HG03280 (cell line): ENCODE results near the gene PTGR3.

Source experiments
- ATAC-seq: cut with Tn5 transposase; IDR thresholded peaks from one replicate; pipeline ENCODE4 v1.9.1; 2021; ENCODE audit warnings: mild to moderate bottlenecking, moderate library complexity; ENCODE audit not compliant: unreplicated experiment

PTGR3 gene

GRCh38 chr18:75209129-75209950 is at the start of gene PTGR3:
PTGR3 (minus strand) TSS chr18:75209139; CDS start chr18:75209058, 81 bp downstream.
- peak; percentile 42 for ATAC-seq

GRCh38 chr18:75257605-75258004 is 48.7 kb upstream of the PTGR3 start:
- ATAC-seq, result no peak

GRCh38 chr18:75256376-75256775 is 47.4 kb upstream of the PTGR3 start:
- ATAC-seq, result no peak

GRCh38 chr18:75255094-75255493 is 46.2 kb upstream of the PTGR3 start:
- no peak for ATAC-seq

- ATAC-seq, result no peak
Observed at GRCh38 chr18:75253784-75254183, 44.8 kb upstream of the PTGR3 start.

- ATAC-seq, result no peak
Observed at GRCh38 chr18:75253043-75253442, 44.1 kb upstream of the PTGR3 start.

GRCh38 chr18:75252136-75252535 is 43.2 kb upstream of the PTGR3 start:
- ATAC-seq, result no peak

- ATAC-seq, result no peak
Observed at GRCh38 chr18:75251466-75251865, 42.5 kb upstream of the PTGR3 start.

- ATAC-seq, result no peak
Observed at GRCh38 chr18:75250471-75250821, 41.5 kb upstream of the PTGR3 start.

- ATAC-seq, result no peak
Observed at GRCh38 chr18:75249672-75250470, 40.9 kb upstream of the PTGR3 start.

- no peak for ATAC-seq
Observed at GRCh38 chr18:75249175-75249518, 40.2 kb upstream of the PTGR3 start.

GRCh38 chr18:75248426-75249174 is 39.7 kb upstream of the PTGR3 start:
- ATAC-seq, result no peak

- peak; percentile 45 for ATAC-seq
Observed at GRCh38 chr18:75247611-75248421, 38.9 kb upstream of the PTGR3 start.

- no peak for ATAC-seq
Observed at GRCh38 chr18:75246721-75247610, 38.0 kb upstream of the PTGR3 start.

- no peak for ATAC-seq
Observed at GRCh38 chr18:75244351-75245313, 35.7 kb upstream of the PTGR3 start.

- no peak for ATAC-seq
Observed at GRCh38 chr18:75241705-75242104, 32.8 kb upstream of the PTGR3 start.

- no peak for ATAC-seq
Observed at GRCh38 chr18:75240433-75240832, 31.5 kb upstream of the PTGR3 start.

- ATAC-seq, result no peak
Observed at GRCh38 chr18:75238786-75239185, 29.8 kb upstream of the PTGR3 start.

GRCh38 chr18:75238100-75238499 is 29.2 kb upstream of the PTGR3 start:
- no peak for ATAC-seq
